Measurements from ENCODE around the gene APEX1.

DNA sequence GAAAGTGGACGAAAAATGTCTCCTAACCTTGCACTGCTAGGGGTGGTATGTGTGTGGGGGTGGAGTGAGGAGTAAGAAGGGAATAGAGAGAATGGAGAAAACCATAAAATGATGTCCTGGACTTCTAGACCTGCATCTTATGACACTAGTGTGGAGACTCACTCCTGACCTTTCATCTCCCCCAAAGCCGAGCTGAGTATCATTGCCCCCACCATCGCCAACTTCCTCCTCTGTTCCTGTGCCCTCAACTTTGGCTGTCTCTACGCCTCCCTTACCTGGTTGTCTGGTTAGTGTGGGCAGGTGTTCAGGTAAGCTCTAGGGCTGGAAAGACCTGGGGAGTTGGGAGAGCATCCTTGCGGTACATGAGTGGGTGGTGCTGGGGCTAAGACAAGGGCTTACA is 14.6 kb upstream of the APEX1 start:
- TF ChIP-seq CTCF (IDR thresholded peaks at IDR 0.05; ENCODE audit: low read length) (no peak), EZH2 (optimal IDR thresholded peaks at IDR 0.05; ENCODE audit: low read depth, low read length) (no peak)
